ENCODE data around the gene CCDC34. TPM values are rescaled to one million over a fixed set of nuclear protein-coding genes. Genes with fewer than 3 reads are reported as not detected.

CCDC34 gene
- 6.2 TPM for total RNA-seq
- long read RNA-seq, partial matches to known transcripts: 0 of 2 reads
- long read RNA-seq, other reads (novel, unspliced or antisense): 0 of 2 reads

GRCh38 chr11:27362749-27363575 lies at the start of gene CCDC34:
CCDC34 (minus strand) TSS chr11:27363215; CDS start chr11:27363194, 21 bp downstream.
- peak; percentile 95 for DNase-seq (ENCODE audit: low spot score)

GRCh38 chr11:27412192-27412691 lies 49.2 kb upstream of the CCDC34 start:
- DNase-seq (ENCODE audit: low spot score): no peak

- no peak for DNase-seq (ENCODE audit: low spot score)
Observed at GRCh38 chr11:27411328-27411727, 48.3 kb upstream of the CCDC34 start.

GRCh38 chr11:27410272-27410671 lies 47.3 kb upstream of the CCDC34 start:
- no peak for DNase-seq (ENCODE audit: low spot score)

GRCh38 chr11:27409742-27410141 lies 46.7 kb upstream of the CCDC34 start:
- no peak for DNase-seq (ENCODE audit: low spot score)

- DNase-seq (ENCODE audit: low spot score): no peak
Observed at GRCh38 chr11:27409049-27409448, 46.0 kb upstream of the CCDC34 start.

- DNase-seq (ENCODE audit: low spot score): no peak
Observed at GRCh38 chr11:27408246-27408800, 45.3 kb upstream of the CCDC34 start.

GRCh38 chr11:27406498-27407354 lies 43.7 kb upstream of the CCDC34 start:
- DNase-seq (ENCODE audit: low spot score): no peak

- no peak for DNase-seq (ENCODE audit: low spot score)
Observed at GRCh38 chr11:27405134-27405533, 42.1 kb upstream of the CCDC34 start.

GRCh38 chr11:27404427-27404826 lies 41.4 kb upstream of the CCDC34 start:
- DNase-seq (ENCODE audit: low spot score): no peak

- no peak for DNase-seq (ENCODE audit: low spot score)
Observed at GRCh38 chr11:27403195-27403594, 40.2 kb upstream of the CCDC34 start.

GRCh38 chr11:27402450-27402849 lies 39.4 kb upstream of the CCDC34 start:
- DNase-seq (ENCODE audit: low spot score): no peak

GRCh38 chr11:27401833-27402316 lies 38.9 kb upstream of the CCDC34 start:
- no peak for DNase-seq (ENCODE audit: low spot score)

GRCh38 chr11:27401280-27401832 lies 38.3 kb upstream of the CCDC34 start:
- no peak for DNase-seq (ENCODE audit: low spot score)

- DNase-seq (ENCODE audit: low spot score): no peak
Observed at GRCh38 chr11:27398400-27398770, 35.4 kb upstream of the CCDC34 start.

- no peak for DNase-seq (ENCODE audit: low spot score)
Observed at GRCh38 chr11:27397624-27398399, 34.8 kb upstream of the CCDC34 start.

GRCh38 chr11:27396259-27396839 lies 33.3 kb upstream of the CCDC34 start:
- no peak for DNase-seq (ENCODE audit: low spot score)

- no peak for DNase-seq (ENCODE audit: low spot score)
Observed at GRCh38 chr11:27395556-27396258, 32.7 kb upstream of the CCDC34 start.

- no peak for DNase-seq (ENCODE audit: low spot score)
Observed at GRCh38 chr11:27394781-27395228, 31.8 kb upstream of the CCDC34 start.
